CD4-positive, alpha-beta T cell treated with Interleukin-4 for 4 hours (primary cell): Measurements from ENCODE around the gene NBL1.

Experiments
- DNase-seq: peaks from one replicate; pipeline ENCODE4 v3.0.0-alpha.2; 2020

NBL1 gene

GRCh38 chr1:19676438-19676922, 32.4 kb downstream of the NBL1 start:
- no peak for DNase-seq

GRCh38 chr1:19678493-19678892, 34.4 kb downstream of the NBL1 start:
- no peak for DNase-seq

GRCh38 chr1:19678931-19679453, 34.9 kb downstream of the NBL1 start:
- no peak for DNase-seq

- DNase-seq, result no peak
Measured at GRCh38 chr1:19679691-19680090, 35.6 kb downstream of the NBL1 start.

GRCh38 chr1:19680644-19681043, 36.5 kb downstream of the NBL1 start:
- DNase-seq, result no peak

- no peak for DNase-seq
Measured at GRCh38 chr1:19682257-19682656, 38.1 kb downstream of the NBL1 start.

- no peak for DNase-seq
Measured at GRCh38 chr1:19682901-19683300, 38.8 kb downstream of the NBL1 start.

- no peak for DNase-seq
Measured at GRCh38 chr1:19683351-19683750, 39.2 kb downstream of the NBL1 start.

- no peak for DNase-seq
Measured at GRCh38 chr1:19684677-19685076, 40.6 kb downstream of the NBL1 start.

GRCh38 chr1:19685994-19686393, 41.9 kb downstream of the NBL1 start:
- no peak for DNase-seq

GRCh38 chr1:19687414-19687813, 43.3 kb downstream of the NBL1 start:
- no peak for DNase-seq

- DNase-seq, result peak; percentile 52
Measured at GRCh38 chr1:19688041-19688842, 44.1 kb downstream of the NBL1 start.

GRCh38 chr1:19689085-19689757, 45.1 kb downstream of the NBL1 start:
- DNase-seq, result no peak

GRCh38 chr1:19689856-19690255, 45.7 kb downstream of the NBL1 start:
- DNase-seq, result no peak

- no peak for DNase-seq
Measured at GRCh38 chr1:19690342-19690741, 46.2 kb downstream of the NBL1 start.

GRCh38 chr1:19694298-19694697, 50.2 kb downstream of the NBL1 start:
- DNase-seq, result no peak

GRCh38 chr1:19695772-19696171, 51.7 kb downstream of the NBL1 start:
- no peak for DNase-seq

- no peak for DNase-seq
Measured at GRCh38 chr1:19696820-19697219, 52.7 kb downstream of the NBL1 start.

- no peak for DNase-seq
Measured at GRCh38 chr1:19698181-19698580, 54.1 kb downstream of the NBL1 start.

- DNase-seq, result no peak
Measured at GRCh38 chr1:19700079-19700777, 56.1 kb downstream of the NBL1 start.

GRCh38 chr1:19703280-19703679, 59.2 kb downstream of the NBL1 start:
- no peak for DNase-seq

GRCh38 chr1:19704247-19705113, 60.4 kb downstream of the NBL1 start:
- peak; percentile 61 for DNase-seq
